Measurements from ENCODE around the gene FTO.

GRCh38 chr16:54175552-54176375, 471.8 kb downstream of the FTO start:
- TF ChIP-seq RFX5 (IDR thresholded peaks at IDR 0.05; ENCODE audit: borderline replicate concordance, low read depth, low read length) (no peak), CTCF (IDR thresholded peaks at IDR 0.05; ENCODE audit: control extremely low read depth in 1 of 3, insufficient read depth in 1 of 3, low read depth in 1 of 3, low read length in 3 of 3) (no peak), MAX (IDR thresholded peaks at IDR 0.05) (no peak)

Measured in H1 (cell line).